Fibroblast of peridontal ligament (primary cell): ENCODE results near the gene UGCG.
"Not testable (repeated sequence)": the region's sequence is repeated elsewhere in the genome, so short reads cannot be mapped to it uniquely, and the experiment has no call there.

Experiments
- DNase-seq: peaks from one replicate; pipeline ENCODE4 v3.0.0-alpha.2; 2010; ENCODE audit errors: extremely low read depth

UGCG gene

GRCh38 chr9:111895996-111896941 is at the start of gene UGCG:
Gene UGCG (plus strand): TSS chr9:111896814. CDS start chr9:111897216, 402 bp downstream.
- peak; percentile 80 for DNase-seq

- no peak for DNase-seq
These were observed 45.1 kb upstream of the UGCG start for GRCh38 chr9:111851553-111851952.

- DNase-seq: no peak
These were observed 44.3 kb upstream of the UGCG start for GRCh38 chr9:111852291-111852690.

- DNase-seq: peak; percentile 71
These were observed 43.2 kb upstream of the UGCG start for GRCh38 chr9:111853450-111853827.

- DNase-seq: peak; percentile 30
These were observed 41.8 kb upstream of the UGCG start for GRCh38 chr9:111854799-111855198.

- DNase-seq: peak; percentile 49
These were observed 38.9 kb upstream of the UGCG start for GRCh38 chr9:111857555-111858211.

- no peak for DNase-seq
These were observed 36.2 kb upstream of the UGCG start for GRCh38 chr9:111860443-111860842.

- no peak for DNase-seq
These were observed 33.0 kb upstream of the UGCG start for GRCh38 chr9:111863636-111864035.

- peak; percentile 33 for DNase-seq
These were observed 29.6 kb upstream of the UGCG start for GRCh38 chr9:111866976-111867375.

- no peak for DNase-seq
These were observed 28.1 kb upstream of the UGCG start for GRCh38 chr9:111868475-111868874.

- no peak for DNase-seq
These were observed 25.7 kb upstream of the UGCG start for GRCh38 chr9:111870774-111871498.

GRCh38 chr9:111871499-111871855 is 25.1 kb upstream of the UGCG start:
- DNase-seq: no peak

- no peak for DNase-seq
These were observed 23.7 kb upstream of the UGCG start for GRCh38 chr9:111872886-111873285.

GRCh38 chr9:111873901-111874300 is 22.7 kb upstream of the UGCG start:
- no peak for DNase-seq

- no peak for DNase-seq
These were observed 22.1 kb upstream of the UGCG start for GRCh38 chr9:111874500-111874899.

- not testable (repeated sequence) for DNase-seq
These were observed 21.3 kb upstream of the UGCG start for GRCh38 chr9:111875291-111875690.

- DNase-seq: not testable (repeated sequence)
These were observed 20.9 kb upstream of the UGCG start for GRCh38 chr9:111875691-111876090.

GRCh38 chr9:111876179-111876578 is 20.4 kb upstream of the UGCG start:
- no peak for DNase-seq

- no peak for DNase-seq
These were observed 19.2 kb upstream of the UGCG start for GRCh38 chr9:111877420-111877819.

- no peak for DNase-seq
These were observed 17.7 kb upstream of the UGCG start for GRCh38 chr9:111878946-111879345.

- no peak for DNase-seq
These were observed 9.5 kb upstream of the UGCG start for GRCh38 chr9:111886983-111887718.

GRCh38 chr9:111890334-111890733 is 6.3 kb upstream of the UGCG start:
- no peak for DNase-seq
